Measurements from ENCODE around the gene GRIP2.
A peak's percentile ranks its signal among the peaks of the same experiment; 100 is the strongest.

Gene GRIP2

DNA sequence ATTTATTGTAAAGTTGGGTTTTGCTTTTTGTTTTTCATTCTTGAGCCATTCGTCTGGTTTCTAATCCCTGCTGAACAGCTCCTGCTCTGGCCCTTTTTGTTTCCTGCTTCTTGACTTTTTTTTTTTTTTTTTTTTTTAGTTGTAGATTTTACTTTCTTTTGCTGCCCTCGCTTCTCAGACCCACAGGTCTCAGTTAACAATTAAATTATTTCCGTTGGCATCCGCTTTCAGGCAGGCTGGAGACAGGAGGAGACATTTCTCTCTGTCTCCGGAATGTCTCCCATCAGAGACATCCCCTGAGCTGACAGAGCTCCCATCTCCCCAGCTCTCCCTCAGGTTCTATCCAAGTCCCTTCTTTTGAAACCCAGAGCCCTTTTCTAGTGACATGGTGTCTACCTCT lies 69.1 kb downstream of the GRIP2 start:
- no peak for DNase-seq
- in situ Hi-C loops (cut with HindIII; ENCODE audit: low pct_ligation_motif_present, low sequenced_read_pairs), result loop anchor here (25.0 kb wide), 1 partner anchor 209 kb away; no protein-coding TSS in a partner anchor

DNA sequence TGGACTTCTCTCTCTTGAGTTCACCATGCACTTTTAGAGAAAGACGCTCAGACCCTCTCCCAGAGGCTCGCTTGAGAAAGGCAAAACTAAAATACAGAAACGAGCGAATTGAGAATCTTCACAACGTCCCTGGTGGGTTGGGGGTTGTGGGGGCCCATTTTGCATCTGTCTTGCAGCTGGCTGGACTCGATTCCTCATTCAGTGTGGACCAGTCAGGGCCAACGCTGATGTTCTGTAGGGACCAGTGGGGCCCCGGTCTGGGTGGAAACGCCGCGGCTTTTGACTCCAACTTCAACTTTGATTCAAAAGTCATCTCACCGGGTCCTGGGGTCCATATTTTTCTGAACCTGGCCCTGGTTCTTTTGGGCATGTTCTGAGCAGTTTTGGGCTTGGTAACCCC lies 69.7 kb downstream of the GRIP2 start:
- Histone ChIP-seq H3K4me3 (ENCODE audit: low read depth, low read length) (no peak overlapping the region), H3K27me3 (replicated peaks) (no peaks in the 10 kb centered on the region), H3K36me3 (replicated peaks) (peaks cover 7% of the 10 kb centered on the region), H3K27ac (no peak overlapping the region)
- DNase-seq, result no peak
- in situ Hi-C loops (cut with HindIII; ENCODE audit: low pct_ligation_motif_present, low sequenced_read_pairs), result loop anchor here (25.0 kb wide), 1 partner anchor 208 kb away; no protein-coding TSS in a partner anchor
- TF ChIP-seq, protein P1, sequence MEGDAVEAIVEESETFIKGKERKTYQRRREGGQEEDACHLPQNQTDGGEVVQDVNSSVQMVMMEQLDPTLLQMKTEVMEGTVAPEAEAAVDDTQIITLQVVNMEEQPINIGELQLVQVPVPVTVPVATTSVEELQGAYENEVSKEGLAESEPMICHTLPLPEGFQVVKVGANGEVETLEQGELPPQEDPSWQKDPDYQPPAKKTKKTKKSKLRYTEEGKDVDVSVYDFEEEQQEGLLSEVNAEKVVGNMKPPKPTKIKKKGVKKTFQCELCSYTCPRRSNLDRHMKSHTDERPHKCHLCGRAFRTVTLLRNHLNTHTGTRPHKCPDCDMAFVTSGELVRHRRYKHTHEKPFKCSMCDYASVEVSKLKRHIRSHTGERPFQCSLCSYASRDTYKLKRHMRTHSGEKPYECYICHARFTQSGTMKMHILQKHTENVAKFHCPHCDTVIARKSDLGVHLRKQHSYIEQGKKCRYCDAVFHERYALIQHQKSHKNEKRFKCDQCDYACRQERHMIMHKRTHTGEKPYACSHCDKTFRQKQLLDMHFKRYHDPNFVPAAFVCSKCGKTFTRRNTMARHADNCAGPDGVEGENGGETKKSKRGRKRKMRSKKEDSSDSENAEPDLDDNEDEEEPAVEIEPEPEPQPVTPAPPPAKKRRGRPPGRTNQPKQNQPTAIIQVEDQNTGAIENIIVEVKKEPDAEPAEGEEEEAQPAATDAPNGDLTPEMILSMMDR (IDR thresholded peaks at IDR 0.05; ENCODE audit: low read depth, low read length, missing control alignments), result no peak

More for the DNA sequence above, 69.1 kb downstream of the GRIP2 start:
- H3K4me3 ChIP-seq (ENCODE audit: low read depth, low read length), result no peak overlapping the region
- H3K27me3 ChIP-seq (replicated peaks), result no peaks in the 10 kb centered on the region
- TF ChIP-seq, protein P1 (IDR thresholded peaks at IDR 0.05; ENCODE audit: low read depth, low read length, missing control alignments), result no peak
- peaks cover 5% of the 10 kb centered on the region for H3K36me3 ChIP-seq (replicated peaks)
- H3K27ac ChIP-seq, result no peak overlapping the region

DNA sequence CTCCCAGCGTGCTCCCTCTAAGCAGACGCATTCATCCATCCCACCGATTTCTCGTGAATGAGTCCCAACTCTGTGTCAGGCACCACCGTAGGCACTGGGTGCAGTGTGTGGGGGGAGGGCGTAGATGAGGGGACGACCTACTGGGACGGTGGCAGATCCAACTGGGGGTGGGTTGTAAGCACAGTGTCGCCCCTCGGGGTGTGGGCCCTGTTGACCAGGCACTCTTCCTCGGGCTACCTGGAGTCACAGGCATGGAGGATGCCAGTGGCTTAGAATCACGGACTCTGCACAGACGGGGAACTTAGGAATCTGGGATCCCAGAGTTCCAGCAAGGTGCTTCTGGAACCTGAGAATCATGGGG lies 71.5 kb downstream of the GRIP2 start:
- Histone ChIP-seq H3K27ac (no peak overlapping the region), H3K36me3 (replicated peaks) (peaks cover 17% of the 10 kb centered on the region), H3K27me3 (replicated peaks) (no peaks in the 10 kb centered on the region), H3K4me3 (ENCODE audit: low read depth, low read length) (no peak overlapping the region)
- TF ChIP-seq, protein P1 (IDR thresholded peaks at IDR 0.05; ENCODE audit: low read depth, low read length, missing control alignments), result no peak
- in situ Hi-C loops (cut with HindIII; ENCODE audit: low pct_ligation_motif_present, low sequenced_read_pairs), result loop anchor here (25.0 kb wide), 1 partner anchor 206 kb away; no protein-coding TSS in a partner anchor
- DNase-seq, result no peak

DNA sequence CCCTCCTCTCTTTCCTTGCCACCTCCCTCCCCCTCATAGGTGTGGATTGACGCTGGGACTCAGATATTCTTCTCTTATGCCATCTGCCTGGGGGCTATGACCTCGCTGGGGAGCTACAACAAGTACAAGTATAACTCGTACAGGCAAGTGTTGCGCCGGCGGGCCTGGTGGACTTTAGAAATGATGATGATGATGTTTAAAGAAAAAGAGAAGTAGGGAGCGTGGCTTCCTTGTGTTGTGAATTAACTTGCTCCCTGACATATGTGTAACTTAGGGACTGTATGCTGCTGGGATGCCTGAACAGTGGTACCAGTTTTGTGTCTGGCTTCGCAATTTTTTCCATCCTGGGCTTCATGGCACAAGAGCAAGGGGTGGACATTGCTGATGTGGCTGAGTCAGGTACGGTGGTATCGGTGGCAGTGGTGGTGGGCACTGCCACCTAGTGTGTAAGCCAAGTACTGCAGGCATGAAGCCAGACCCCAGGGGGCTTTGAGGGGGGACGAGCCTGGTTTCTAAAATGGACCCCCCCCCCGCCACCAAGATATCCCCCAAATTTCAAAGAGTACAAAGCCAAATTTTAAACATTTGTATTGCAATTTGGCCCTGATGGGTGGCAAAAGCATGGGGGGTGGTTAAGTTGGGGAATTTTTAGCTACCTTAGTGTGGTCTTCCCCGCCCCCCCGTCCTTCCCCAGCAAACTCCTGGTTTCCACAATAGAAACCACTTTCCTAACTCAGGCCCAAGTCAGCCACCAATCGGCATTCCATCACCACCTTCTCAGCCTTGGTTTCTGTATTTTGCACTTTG lies 72.1 kb downstream of the GRIP2 start:
- in situ Hi-C loops (cut with HindIII; ENCODE audit: low pct_ligation_motif_present, low sequenced_read_pairs), result loop anchor here (25.0 kb wide), 1 partner anchor 206 kb away; no protein-coding TSS in a partner anchor
- no peaks in the 10 kb centered on the region for H3K27me3 ChIP-seq (replicated peaks)

DNA sequence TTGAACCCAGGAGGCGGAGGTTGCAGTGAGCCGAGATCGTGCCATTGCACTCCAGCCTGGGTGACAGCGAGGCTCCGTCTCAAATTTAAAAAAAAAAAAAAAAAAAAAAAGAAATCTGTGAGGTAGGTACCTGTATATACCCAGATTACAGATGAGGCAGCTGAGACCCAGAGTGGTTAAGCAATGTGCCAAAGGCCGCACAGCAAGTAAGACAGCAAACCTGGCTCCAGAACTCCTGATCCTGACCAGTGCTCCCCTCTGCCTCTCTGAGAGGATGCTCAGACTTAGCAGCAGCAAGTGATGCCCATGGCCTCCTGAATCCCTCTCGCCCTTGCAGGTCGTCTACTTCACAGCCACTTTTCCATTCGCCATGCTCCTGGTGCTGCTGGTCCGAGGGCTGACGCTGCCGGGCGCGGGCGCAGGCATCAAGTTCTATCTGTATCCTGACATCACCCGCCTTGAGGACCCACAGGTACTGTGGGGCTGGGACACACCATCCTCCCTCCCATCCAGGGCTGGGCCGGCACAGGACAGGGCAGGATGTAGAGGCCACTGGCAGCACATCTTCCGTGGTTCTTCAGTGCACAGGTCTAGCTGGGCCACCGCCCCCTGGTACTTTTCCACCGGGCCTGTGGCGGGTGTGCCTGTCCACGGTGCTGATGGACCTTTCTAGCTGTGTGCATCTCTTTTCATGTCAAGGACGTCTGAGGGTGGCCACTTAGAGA lies 73.8 kb downstream of the GRIP2 start:
- Histone ChIP-seq H3K4me3 (ENCODE audit: low read depth, low read length) (no peak overlapping the region), H3K27ac (no peak overlapping the region), H3K27me3 (replicated peaks) (no peaks in the 10 kb centered on the region), H3K36me3 (replicated peaks) (peaks cover 17% of the 10 kb centered on the region)
- in situ Hi-C loops (cut with HindIII; ENCODE audit: low pct_ligation_motif_present, low sequenced_read_pairs), result loop anchor here (25.0 kb wide), 1 partner anchor 204 kb away; no protein-coding TSS in a partner anchor
- DNase-seq, result no peak
- TF ChIP-seq, protein P1 (IDR thresholded peaks at IDR 0.05; ENCODE audit: low read depth, low read length, missing control alignments), result no peak

More for the DNA sequence above, 72.1 kb downstream of the GRIP2 start:
- TF ChIP-seq, protein P1 (IDR thresholded peaks at IDR 0.05; ENCODE audit: low read depth, low read length, missing control alignments), result peak; percentile 92
- Histone ChIP-seq H3K4me3 (ENCODE audit: low read depth, low read length) (no peak overlapping the region), H3K27ac (no peak overlapping the region), H3K36me3 (replicated peaks) (peaks cover 17% of the 10 kb centered on the region)
- peak; percentile 22 for DNase-seq
